PC-3 (cell line): ENCODE measurements around the gene ZCCHC10. TPM values are rescaled to one million over a fixed set of nuclear protein-coding genes. Genes with fewer than 3 reads are reported as not detected.

Experiments used
- ATAC-seq: fragments of 200-7000 bp; cut with Tn5 transposase; 2 replicates; pipeline ENCODE4 v1.9.1; 2020; ENCODE audit warnings: mild to moderate bottlenecking, moderate library complexity
- BruUV-seq: library from RNA; stranded (reverse); fragments of 400-500 nt; replicated peaks from 2 replicates; lab custom pipeline; 2021; lab: Mats Ljungman, UMichigan
- CTCF ChIA-PET: fragments of 300-600 bp; sonication (Branson Sonifier 250); formaldehyde crosslinking; loops from one replicate; lab custom pipeline; 2022; ENCODE audit warnings: antibody characterized with exemption; lab: Charles Lee
- POLR2A ChIA-PET: fragments of 300-600 bp; sonication (Branson Sonifier 250); formaldehyde crosslinking; loops from one replicate; lab custom pipeline; 2022; ENCODE audit warnings: antibody characterized with exemption; ENCODE audit not compliant: unreplicated experiment; lab: Charles Lee
- DNase-seq: peaks from one replicate; pipeline ENCODE4 v3.0.0-alpha.2; 2015
- H2AFZ ChIP-seq: fragments of 300-600 bp; sonication (generic); 2 replicates; pipeline ENCODE4 v1.6.0; 2016; ENCODE audit warnings: antibody characterized with exemption, low read length
- H3F3A ChIP-seq: fragments of 300-600 bp; sonication (generic); one replicate; pipeline ENCODE4 v1.6.0; 2017; ENCODE audit warnings: antibody characterized with exemption, low read length, control low read depth, mild to moderate bottlenecking; ENCODE audit not compliant: unreplicated experiment
- H3K27ac ChIP-seq: fragments of 300-600 bp; sonication (generic); 2 replicates; pipeline ENCODE4 v1.5.1; 2016; ENCODE audit warnings: mild to moderate bottlenecking, low read length
- H3K27me3 ChIP-seq: fragments of 300-600 bp; sonication (generic); 2 replicates; pipeline ENCODE4 v1.6.1; 2016; ENCODE audit warnings: low read length, mixed read lengths
- H3K36me3 ChIP-seq: fragments of 300-600 bp; sonication (generic); 2 replicates; pipeline ENCODE4 v1.6.1; 2016; ENCODE audit warnings: low read depth, mixed run types, low read length, mixed read lengths
- H3K4me1 ChIP-seq: fragments of 300-600 bp; sonication (generic); 2 replicates; pipeline ENCODE4 v1.5.1; 2016; ENCODE audit warnings: low read length; ENCODE audit not compliant: insufficient read depth
- H3K4me2 ChIP-seq: fragments of 300-600 bp; sonication (generic); 2 replicates; pipeline ENCODE4 v1.6.0; 2016; ENCODE audit warnings: low read length
- H3K4me3 ChIP-seq: fragments of 300-600 bp; sonication (generic); 2 replicates; pipeline ENCODE4 v1.5.1; 2016; ENCODE audit warnings: mild to moderate bottlenecking, low read length, mixed read lengths
- H3K79me2 ChIP-seq: fragments of 300-600 bp; sonication (generic); 2 replicates; pipeline ENCODE4 v1.6.1; 2017; ENCODE audit warnings: low read length, mixed read lengths
- H3K9ac ChIP-seq: fragments of 300-600 bp; sonication (generic); 2 replicates; pipeline ENCODE4 v1.6.0; 2016; ENCODE audit warnings: mild to moderate bottlenecking, low read length
- H3K9me2 ChIP-seq: fragments of 300-600 bp; sonication (generic); replicated peaks from 2 replicates; pipeline ENCODE4 v1.6.1; 2016; ENCODE audit warnings: mixed run types, low read length, mixed read lengths
- H3K9me3 ChIP-seq: fragments of 300-600 bp; sonication (generic); 2 replicates; pipeline ENCODE4 v1.6.1; 2016; ENCODE audit warnings: low read length, mixed read lengths
- H4K20me1 ChIP-seq: fragments of 300-600 bp; sonication (generic); 2 replicates; pipeline ENCODE4 v1.6.1; 2016; ENCODE audit warnings: low read length, mixed read lengths
- EZH2 ChIP-seq: fragments of 300-600 bp; sonication (generic); IDR thresholded peaks from one replicate; pipeline ENCODE4 v1.6.1; 2017; ENCODE audit warnings: antibody characterized with exemption, mild to moderate bottlenecking, low read length; ENCODE audit not compliant: unreplicated experiment
- EZH2phosphoT487 ChIP-seq: fragments of 300-600 bp; sonication (generic); IDR thresholded peaks from 2 replicates; pipeline ENCODE4 v1.6.1; 2018; ENCODE audit warnings: mild to moderate bottlenecking, antibody characterized with exemption, low read length, borderline replicate concordance
- intact Hi-C: fragments of 100-400 bp; cut with micrococcal nuclease; formaldehyde crosslinking; loops from 2 replicates; pipeline ENCODE4 v1.9.0; 2023
- total RNA-seq: library from RNA; depleted of rRNA; stranded (reverse); fragments of >200 nt; gene quantifications from 2 replicates; pipeline ENCODE4 v1.2.3, GENCODE V29; 2014
- TF ChIP-seq, protein P1 (sequence below): fragments of 300-600 bp; sonication (generic); conservative IDR thresholded peaks from 2 replicates; pipeline ENCODE4 v1.5.1; 2017; ENCODE audit warnings: antibody characterized with exemption, low read depth, mild to moderate bottlenecking, low read length

Gene ZCCHC10
- total RNA-seq, 1 experiment from 2014 or later, result 6.1 TPM

DNA sequence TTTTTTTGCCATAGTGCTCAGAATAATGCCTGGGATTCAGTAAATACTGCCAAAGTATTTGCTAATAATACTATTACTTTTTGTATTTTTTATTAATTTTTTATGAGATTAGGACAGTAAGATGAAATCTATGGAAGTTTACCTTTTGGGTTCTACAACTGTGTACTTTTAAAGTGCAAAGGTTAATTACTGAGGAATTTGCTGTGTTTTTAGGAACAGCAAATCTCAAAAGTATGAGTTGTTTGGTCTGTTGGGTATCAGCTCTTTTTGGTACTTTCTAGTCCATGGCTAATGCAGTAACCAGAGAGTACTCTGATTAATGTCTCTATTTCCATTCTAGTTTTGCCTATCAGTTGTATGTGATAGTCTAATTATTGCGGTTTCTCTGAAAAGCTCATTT lies 30.5 kb upstream of the ZCCHC10 start:
- ChIA-PET CTCF (no interaction called here), POLR2A (interaction anchor here (0.6 kb wide), 1 partner anchor 48 kb away, joined by 14 read pairs; no protein-coding TSS in a partner anchor)
- no peak overlapping the region for H3K4me3 ChIP-seq
- no TSS peak for BruUV-seq
- peaks cover 46% of the 10 kb centered on the region for H4K20me1 ChIP-seq
- H3K9ac ChIP-seq, result no peak overlapping the region
- no peaks in the 10 kb centered on the region for H3K27me3 ChIP-seq
- no peak overlapping the region for H3K27ac ChIP-seq
- intact Hi-C loops, result no loop called here
- no peak for TF ChIP-seq EZH2
- TF ChIP-seq, protein P1, sequence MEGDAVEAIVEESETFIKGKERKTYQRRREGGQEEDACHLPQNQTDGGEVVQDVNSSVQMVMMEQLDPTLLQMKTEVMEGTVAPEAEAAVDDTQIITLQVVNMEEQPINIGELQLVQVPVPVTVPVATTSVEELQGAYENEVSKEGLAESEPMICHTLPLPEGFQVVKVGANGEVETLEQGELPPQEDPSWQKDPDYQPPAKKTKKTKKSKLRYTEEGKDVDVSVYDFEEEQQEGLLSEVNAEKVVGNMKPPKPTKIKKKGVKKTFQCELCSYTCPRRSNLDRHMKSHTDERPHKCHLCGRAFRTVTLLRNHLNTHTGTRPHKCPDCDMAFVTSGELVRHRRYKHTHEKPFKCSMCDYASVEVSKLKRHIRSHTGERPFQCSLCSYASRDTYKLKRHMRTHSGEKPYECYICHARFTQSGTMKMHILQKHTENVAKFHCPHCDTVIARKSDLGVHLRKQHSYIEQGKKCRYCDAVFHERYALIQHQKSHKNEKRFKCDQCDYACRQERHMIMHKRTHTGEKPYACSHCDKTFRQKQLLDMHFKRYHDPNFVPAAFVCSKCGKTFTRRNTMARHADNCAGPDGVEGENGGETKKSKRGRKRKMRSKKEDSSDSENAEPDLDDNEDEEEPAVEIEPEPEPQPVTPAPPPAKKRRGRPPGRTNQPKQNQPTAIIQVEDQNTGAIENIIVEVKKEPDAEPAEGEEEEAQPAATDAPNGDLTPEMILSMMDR, result no peak
- no peak for TF ChIP-seq EZH2phosphoT487
- H3K4me1 ChIP-seq, result peaks cover 3% of the 10 kb centered on the region; the same call in 1 of the 2 replicates
- peaks cover 98% of the 10 kb centered on the region for H3K79me2 ChIP-seq
- no peak for DNase-seq
- no peaks in the 10 kb centered on the region for H3K36me3 ChIP-seq
- H2AFZ ChIP-seq, result no peak overlapping the region
- no peak overlapping the region for H3K4me2 ChIP-seq
- no peaks in the 10 kb centered on the region for H3F3A ChIP-seq
- ATAC-seq, result no peak
- H3K9me2 ChIP-seq, result no peaks in the 10 kb centered on the region
- H3K9me3 ChIP-seq, result no peaks in the 10 kb centered on the region

DNA sequence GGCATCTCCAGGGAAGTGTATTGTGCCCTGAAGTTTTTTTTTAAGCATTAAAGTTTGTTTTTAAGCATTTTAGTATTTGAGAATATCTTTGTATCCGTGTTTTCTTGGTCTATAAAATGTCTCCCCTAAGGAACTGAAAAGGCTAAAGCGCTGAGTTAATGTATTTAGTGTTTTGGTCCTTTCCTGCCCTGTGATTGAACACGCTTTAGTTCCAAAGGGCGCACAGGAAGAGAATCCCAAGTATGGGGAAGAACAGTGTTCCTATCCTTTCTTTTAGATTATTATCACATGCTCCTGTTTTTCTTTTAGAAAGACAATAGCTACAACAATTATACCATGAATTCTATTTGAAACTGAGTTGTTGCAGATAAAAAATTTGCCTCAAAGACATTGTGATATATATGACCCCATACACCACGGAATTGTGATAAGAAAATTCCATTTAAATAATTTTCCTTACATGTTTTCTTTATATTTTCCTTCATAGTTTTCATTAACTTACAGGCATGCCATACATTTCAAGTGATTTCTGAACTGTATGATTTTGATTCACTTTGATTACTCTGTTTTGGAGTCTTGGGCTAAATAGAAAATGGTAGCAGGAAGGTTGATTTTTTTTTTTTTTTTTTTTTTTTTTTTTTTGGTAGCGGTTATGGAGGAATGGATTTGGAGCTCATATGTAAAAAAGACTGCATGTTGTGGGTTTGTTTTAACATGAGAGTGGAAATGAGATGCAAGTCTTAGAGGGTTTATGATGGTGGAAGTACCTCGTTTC lies 28.5 kb upstream of the ZCCHC10 start:
- no peaks in the 10 kb centered on the region for H3K9me3 ChIP-seq
- TF ChIP-seq EZH2phosphoT487 (no peak), EZH2 (no peak)
- TF ChIP-seq, protein P1, result no peak
- ChIA-PET POLR2A (no interaction called here), CTCF (no interaction called here)
- H3F3A ChIP-seq, result no peaks in the 10 kb centered on the region
- 0 out of 2 replicates have a peak overlapping the region, but pooled peaks have one; percentile 28 for H3K4me2 ChIP-seq
- ATAC-seq (no peak), DNase-seq (no peak)
- peaks cover 89% of the 10 kb centered on the region for H3K79me2 ChIP-seq
- H4K20me1 ChIP-seq, result peaks cover 40% of the 10 kb centered on the region
- no peaks in the 10 kb centered on the region for H3K27me3 ChIP-seq
- H3K9ac ChIP-seq, result no peak overlapping the region
- H3K27ac ChIP-seq, result no peak overlapping the region
- no peaks in the 10 kb centered on the region for H3K9me2 ChIP-seq
- H3K36me3 ChIP-seq, result no peaks in the 10 kb centered on the region
- intact Hi-C loops, result no loop called here
- no TSS peak for BruUV-seq
- no peak overlapping the region for H2AFZ ChIP-seq
- H3K4me1 ChIP-seq, result peaks cover 17% of the 10 kb centered on the region
- no peak overlapping the region for H3K4me3 ChIP-seq

DNA sequence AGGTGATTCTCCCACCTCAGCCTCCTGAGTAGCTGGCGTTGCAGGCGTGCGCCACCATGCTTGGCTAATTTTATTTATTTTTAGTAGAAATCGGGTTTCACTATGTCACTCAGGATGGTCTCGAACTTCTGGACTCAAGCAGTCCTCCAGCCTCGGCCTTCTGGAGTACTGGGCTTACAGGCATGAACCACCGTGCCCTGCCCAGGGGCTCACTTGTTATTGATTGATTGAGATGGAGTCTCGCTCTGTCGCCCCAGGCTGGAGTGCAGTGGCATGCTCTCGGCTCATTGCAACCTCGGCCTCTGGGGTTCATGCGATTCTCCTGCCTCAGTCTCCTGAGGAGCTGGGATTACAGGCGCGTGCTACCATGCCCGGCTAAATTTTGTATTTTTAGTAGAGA lies 27.1 kb upstream of the ZCCHC10 start:
- Histone ChIP-seq H3K79me2 (peaks cover 76% of the 10 kb centered on the region), H3K4me2 (peak overlapping the region; percentile 91), H3K9me2 (no peaks in the 10 kb centered on the region), H4K20me1 (peaks cover 36% of the 10 kb centered on the region), H3K27ac (no peak overlapping the region), H3K36me3 (no peaks in the 10 kb centered on the region), H3K9ac (peak overlapping the region; percentile 99; the same call in 1 of the 2 replicates), H3K4me3 (peak overlapping the region; percentile 97), H3K4me1 (peaks cover 28% of the 10 kb centered on the region), H3K9me3 (no peaks in the 10 kb centered on the region), H2AFZ (no peak overlapping the region), H3K27me3 (no peaks in the 10 kb centered on the region), H3F3A (no peaks in the 10 kb centered on the region)
- no peak for TF ChIP-seq EZH2
- TF ChIP-seq, protein P1, result no peak
- no peak for TF ChIP-seq EZH2phosphoT487
- BruUV-seq, result no TSS peak
- ATAC-seq (no peak), DNase-seq (no peak)
- intact Hi-C loops, result loop anchor here (2.0 kb wide), 1 partner anchor 91 kb away; the partner anchor contains the start of gene AFF4
- CTCF ChIA-PET, result no interaction called here
- POLR2A ChIA-PET, result no interaction called here
